B cell (primary cell): ENCODE results near the gene FOXN3.

Experiments used
- EZH2 ChIP-seq: IDR thresholded peaks from 2 replicates; pipeline ENCODE4 v1.6.1; 2012; ENCODE audit warnings: borderline replicate concordance, low read depth, mild to moderate bottlenecking, moderate library complexity, low read length; ENCODE audit not compliant: insufficient read depth, poor library complexity, severe bottlenecking
- TF ChIP-seq, protein P1 (sequence below): fragments of 200-600 bp; IDR thresholded peaks from one replicate; pipeline ENCODE4 v1.8.0; 2022; ENCODE audit warnings: antibody characterized with exemption, mild to moderate bottlenecking

DNA sequence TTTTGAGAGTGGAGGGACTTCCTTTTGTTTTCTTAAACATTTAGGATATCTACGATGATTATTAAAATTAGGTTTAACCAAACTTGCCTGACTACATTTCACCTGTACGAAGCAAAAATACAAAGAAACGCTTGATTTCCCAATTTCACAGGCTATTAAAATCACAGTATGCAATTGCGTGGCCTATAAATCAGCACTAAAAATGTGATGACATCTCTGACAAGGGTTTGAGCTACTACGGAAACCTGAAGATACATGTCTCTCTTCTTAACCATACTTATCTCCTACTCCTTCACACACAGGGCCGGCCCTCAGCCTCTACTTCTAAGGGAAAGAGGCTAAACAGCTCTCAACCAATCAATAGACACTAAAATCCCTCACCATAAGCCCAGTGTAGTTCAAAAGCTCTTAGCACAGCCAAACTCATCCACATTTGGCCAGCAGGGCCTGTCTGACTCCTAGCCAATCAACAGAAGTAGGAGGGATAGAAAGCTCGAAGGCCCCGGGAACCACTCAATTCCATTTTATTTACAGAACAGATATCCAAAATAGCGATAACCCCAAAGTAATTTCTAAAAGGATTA, 137.3 kb downstream of the FOXN3 start:
- TF ChIP-seq, protein P1, sequence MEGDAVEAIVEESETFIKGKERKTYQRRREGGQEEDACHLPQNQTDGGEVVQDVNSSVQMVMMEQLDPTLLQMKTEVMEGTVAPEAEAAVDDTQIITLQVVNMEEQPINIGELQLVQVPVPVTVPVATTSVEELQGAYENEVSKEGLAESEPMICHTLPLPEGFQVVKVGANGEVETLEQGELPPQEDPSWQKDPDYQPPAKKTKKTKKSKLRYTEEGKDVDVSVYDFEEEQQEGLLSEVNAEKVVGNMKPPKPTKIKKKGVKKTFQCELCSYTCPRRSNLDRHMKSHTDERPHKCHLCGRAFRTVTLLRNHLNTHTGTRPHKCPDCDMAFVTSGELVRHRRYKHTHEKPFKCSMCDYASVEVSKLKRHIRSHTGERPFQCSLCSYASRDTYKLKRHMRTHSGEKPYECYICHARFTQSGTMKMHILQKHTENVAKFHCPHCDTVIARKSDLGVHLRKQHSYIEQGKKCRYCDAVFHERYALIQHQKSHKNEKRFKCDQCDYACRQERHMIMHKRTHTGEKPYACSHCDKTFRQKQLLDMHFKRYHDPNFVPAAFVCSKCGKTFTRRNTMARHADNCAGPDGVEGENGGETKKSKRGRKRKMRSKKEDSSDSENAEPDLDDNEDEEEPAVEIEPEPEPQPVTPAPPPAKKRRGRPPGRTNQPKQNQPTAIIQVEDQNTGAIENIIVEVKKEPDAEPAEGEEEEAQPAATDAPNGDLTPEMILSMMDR = no peak
- TF ChIP-seq EZH2 = no peak
